ENCODE measurements around the gene PWWP2B.
"Not testable (repeated sequence)": the region's sequence is repeated elsewhere in the genome, so short reads cannot be mapped to it uniquely, and the experiment has no call there.

PWWP2B gene

GRCh38 chr10:132382231-132382922 is 14.6 kb upstream of the PWWP2B start:
- no peak for DNase-seq (ENCODE audit: low read depth)

GRCh38 chr10:132383101-132383500 is 13.9 kb upstream of the PWWP2B start:
- no peak for DNase-seq (ENCODE audit: low read depth)

GRCh38 chr10:132383751-132384196 is 13.2 kb upstream of the PWWP2B start:
- no peak for DNase-seq (ENCODE audit: low read depth)

- DNase-seq (ENCODE audit: low read depth) = no peak
Measured at GRCh38 chr10:132384618-132385388, 12.2 kb upstream of the PWWP2B start.

GRCh38 chr10:132385389-132385667 is 11.7 kb upstream of the PWWP2B start:
- DNase-seq (ENCODE audit: low read depth) = no peak

- no peak for DNase-seq (ENCODE audit: low read depth)
Measured at GRCh38 chr10:132385721-132386418, 11.1 kb upstream of the PWWP2B start.

- DNase-seq (ENCODE audit: low read depth) = no peak
Measured at GRCh38 chr10:132386419-132386831, 10.6 kb upstream of the PWWP2B start.

- DNase-seq (ENCODE audit: low read depth) = not testable (repeated sequence)
Measured at GRCh38 chr10:132386896-132387295, 10.1 kb upstream of the PWWP2B start.

- DNase-seq (ENCODE audit: low read depth) = peak; percentile 64
Measured at GRCh38 chr10:132387764-132388210, 9.2 kb upstream of the PWWP2B start.

- no peak for DNase-seq (ENCODE audit: low read depth)
Measured at GRCh38 chr10:132388891-132389432, 8.0 kb upstream of the PWWP2B start.

GRCh38 chr10:132389433-132390169 is 7.4 kb upstream of the PWWP2B start:
- no peak for DNase-seq (ENCODE audit: low read depth)

GRCh38 chr10:132390170-132390920 is 6.7 kb upstream of the PWWP2B start:
- DNase-seq (ENCODE audit: low read depth) = no peak

GRCh38 chr10:132390921-132391675 is 5.9 kb upstream of the PWWP2B start:
- DNase-seq (ENCODE audit: low read depth) = no peak

- DNase-seq (ENCODE audit: low read depth) = no peak
Measured at GRCh38 chr10:132391676-132392020, 5.4 kb upstream of the PWWP2B start.

- no peak for DNase-seq (ENCODE audit: low read depth)
Measured at GRCh38 chr10:132392184-132392800, 4.7 kb upstream of the PWWP2B start.

GRCh38 chr10:132392811-132393694 is 3.9 kb upstream of the PWWP2B start:
- DNase-seq (ENCODE audit: low read depth) = no peak

GRCh38 chr10:132393695-132394181 is 3.3 kb upstream of the PWWP2B start:
- no peak for DNase-seq (ENCODE audit: low read depth)

- DNase-seq (ENCODE audit: low read depth) = no peak
Measured at GRCh38 chr10:132394201-132394811, 2.7 kb upstream of the PWWP2B start.
